Brain microvascular endothelial cell (primary cell): ENCODE results near the gene SPINK7.

Experiments used
- DNase-seq: peaks from one replicate; pipeline ENCODE4 v3.0.0-alpha.2; 2020
- H3K27ac ChIP-seq: fragments of 250-450 bp; sonication (Bioruptor Pico); 2 replicates; pipeline ENCODE4 v1.5.1; 2020; ENCODE audit warnings: mild to moderate bottlenecking, moderate library complexity
- H3K27me3 ChIP-seq: fragments of 250-450 bp; sonication (Bioruptor Pico); replicated peaks from 2 replicates; pipeline ENCODE4 v1.5.1; 2020; ENCODE audit warnings: mild to moderate bottlenecking
- H3K36me3 ChIP-seq: fragments of 250-450 bp; sonication (Bioruptor Pico); replicated peaks from 2 replicates; pipeline ENCODE4 v1.5.1; 2020; ENCODE audit warnings: mild to moderate bottlenecking
- H3K4me3 ChIP-seq: 2 replicates; pipeline ENCODE4 v1.5.1; 2011; ENCODE audit warnings: low read depth, mild to moderate bottlenecking, control low read depth, low read length, moderate library complexity
- CTCF ChIP-seq: IDR thresholded peaks from 2 replicates; pipeline ENCODE4 v1.5.1; 2011; ENCODE audit warnings: low read depth, mild to moderate bottlenecking, moderate library complexity, low read length, control low read depth, inconsistent platforms; ENCODE audit errors: missing control alignments
- in situ Hi-C: cut with HindIII; loops from 2 replicates; pipeline ENCODE4 v1.10.0; 2017; ENCODE audit warnings: low sequenced_read_pairs, low pct_ligation_motif_present

SPINK7 gene

GRCh38 chr5:148353634-148354033 is 41.4 kb downstream of the SPINK7 start:
- H3K27ac ChIP-seq: no peak overlapping the region
- no peaks in the 10 kb centered on the region for H3K36me3 ChIP-seq
- DNase-seq: no peak
- no peak for TF ChIP-seq CTCF
- in situ Hi-C loops: no loop called here
- no peak overlapping the region for H3K4me3 ChIP-seq
- H3K27me3 ChIP-seq: no peaks in the 10 kb centered on the region

- Histone ChIP-seq H3K27ac (no peak overlapping the region), H3K4me3 (no peak overlapping the region), H3K27me3 (no peaks in the 10 kb centered on the region), H3K36me3 (no peaks in the 10 kb centered on the region)
- no peak for DNase-seq
- no peak for TF ChIP-seq CTCF
- in situ Hi-C loops: no loop called here
Observed at GRCh38 chr5:148364343-148364742, 52.1 kb downstream of the SPINK7 start.
